ENCODE data around the gene DCAF12L2.

GRCh38 chrX:126124721-126125120, 41.4 kb downstream of the DCAF12L2 start:
- TF ChIP-seq CTCF (IDR thresholded peaks at IDR 0.05) = no peak
- no peak for TF ChIP-seq POLR2A (IDR thresholded peaks at IDR 0.05)
